DOHH2 (cell line): ENCODE results near the gene ARHGAP24.

Source experiments
- H3F3A ChIP-seq: fragments of 200-600 bp; sonication (generic), shearing (Covaris generic); 2 replicates; pipeline ENCODE4 v1.6.0; 2016; ENCODE audit warnings: antibody characterized with exemption, mild to moderate bottlenecking; ENCODE audit not compliant: control insufficient read depth, insufficient read depth
- H3K27ac ChIP-seq: fragments of 200-600 bp; sonication (generic); 2 replicates; pipeline ENCODE4 v1.5.1; 2014; ENCODE audit warnings: low read depth, mild to moderate bottlenecking, low read length, moderate library complexity
- H3K27me3 ChIP-seq: fragments of 200-600 bp; sonication (generic); 2 replicates; pipeline ENCODE4 v1.6.1; 2014; ENCODE audit warnings: mild to moderate bottlenecking, low read length, mixed read lengths; ENCODE audit not compliant: control insufficient read depth
- H3K36me3 ChIP-seq: fragments of 200-600 bp; sonication (generic); 2 replicates; pipeline ENCODE4 v1.6.1; 2014; ENCODE audit warnings: mild to moderate bottlenecking, low read length, moderate library complexity, mixed read lengths; ENCODE audit not compliant: control insufficient read depth
- H3K4me1 ChIP-seq: fragments of 200-600 bp; sonication (generic); 2 replicates; pipeline ENCODE4 v1.6.1; 2014; ENCODE audit warnings: mild to moderate bottlenecking, low read length, mixed read lengths; ENCODE audit not compliant: control insufficient read depth
- H3K4me2 ChIP-seq: fragments of 200-600 bp; sonication (generic); 2 replicates; pipeline ENCODE4 v1.6.0; 2014; ENCODE audit warnings: mild to moderate bottlenecking, low read length, moderate library complexity
- H3K4me3 ChIP-seq: fragments of 200-600 bp; sonication (generic); 2 replicates; pipeline ENCODE4 v1.5.1; 2014; ENCODE audit warnings: mild to moderate bottlenecking, low read length, mixed read lengths
- H3K79me2 ChIP-seq: fragments of 200-600 bp; sonication (generic); 2 replicates; pipeline ENCODE4 v1.6.1; 2014; ENCODE audit warnings: mild to moderate bottlenecking, low read length, mixed read lengths; ENCODE audit not compliant: control insufficient read depth
- H3K9me2 ChIP-seq: fragments of 200-600 bp; sonication (generic); replicated peaks from 2 replicates; pipeline ENCODE4 v1.6.1; 2014; ENCODE audit warnings: mild to moderate bottlenecking, low read length, mixed read lengths; ENCODE audit not compliant: control insufficient read depth
- H3K9me3 ChIP-seq: fragments of 200-600 bp; sonication (generic); 2 replicates; pipeline ENCODE4 v1.6.1; 2014; ENCODE audit warnings: antibody characterized with exemption, low read length, mixed read lengths; ENCODE audit not compliant: control insufficient read depth, insufficient read depth
- H4K20me1 ChIP-seq: fragments of 200-600 bp; sonication (generic); 2 replicates; pipeline ENCODE4 v1.6.0; 2014; ENCODE audit warnings: low read depth, mild to moderate bottlenecking, antibody characterized with exemption, low read length, moderate library complexity; ENCODE audit not compliant: control insufficient read depth, insufficient read depth
- CTCF ChIP-seq: fragments of 200-600 bp; sonication (generic); IDR thresholded peaks from one replicate; pipeline ENCODE4 v1.5.1; 2014; ENCODE audit warnings: antibody characterized with exemption, mild to moderate bottlenecking, low read depth, low read length; ENCODE audit not compliant: poor library complexity, severe bottlenecking
- EZH2phosphoT487 ChIP-seq: fragments of 200-600 bp; sonication (generic); IDR thresholded peaks from 2 replicates; pipeline ENCODE4 v1.6.1; 2017; ENCODE audit warnings: borderline replicate concordance, mild to moderate bottlenecking, antibody characterized with exemption, low read length, moderate library complexity, mixed read lengths

The ARHGAP24 gene

DNA sequence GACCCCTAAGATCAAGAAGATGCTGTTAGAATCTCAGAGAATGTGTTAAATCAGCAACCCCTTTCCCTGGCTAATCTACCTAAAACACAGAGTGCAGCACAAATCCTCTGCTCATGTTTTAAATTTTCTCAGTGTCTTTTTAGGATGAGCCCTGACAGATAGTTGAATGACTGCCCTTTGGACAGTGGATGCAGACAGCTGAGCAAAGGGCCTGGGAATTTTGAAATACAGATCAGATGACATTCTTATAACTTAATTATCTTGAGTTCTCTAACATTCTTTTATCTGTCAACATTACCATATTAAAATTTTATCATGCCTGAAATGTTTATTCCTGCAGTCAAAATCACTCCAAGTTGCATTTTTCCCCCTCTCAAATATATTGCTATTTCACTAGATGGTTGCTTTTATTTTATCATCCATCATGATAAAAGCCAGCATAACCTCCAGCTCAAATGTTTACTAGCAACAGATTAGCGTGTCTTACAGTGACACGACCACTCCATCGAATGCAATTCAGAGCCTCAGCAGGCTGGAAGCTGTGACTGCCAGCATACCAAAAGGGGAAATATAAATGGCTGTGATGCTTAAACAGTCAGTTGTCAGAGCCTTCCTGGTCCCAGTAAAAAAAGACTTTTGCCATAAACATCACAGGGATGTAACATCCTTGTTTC, 22.8 kb upstream of the ARHGAP24 start:
- Histone ChIP-seq H3K36me3 (no peaks in the 10 kb centered on the region), H4K20me1 (no peaks in the 10 kb centered on the region), H3K79me2 (no peaks in the 10 kb centered on the region), H3K4me2 (no peak overlapping the region), H3K9me2 (no peaks in the 10 kb centered on the region), H3K4me3 (no peak overlapping the region), H3F3A (no peaks in the 10 kb centered on the region), H3K27ac (no peak overlapping the region), H3K27me3 (no peaks in the 10 kb centered on the region), H3K4me1 (peaks cover 15% of the 10 kb centered on the region), H3K9me3 (no peaks in the 10 kb centered on the region)
- TF ChIP-seq EZH2phosphoT487, result no peak

DNA sequence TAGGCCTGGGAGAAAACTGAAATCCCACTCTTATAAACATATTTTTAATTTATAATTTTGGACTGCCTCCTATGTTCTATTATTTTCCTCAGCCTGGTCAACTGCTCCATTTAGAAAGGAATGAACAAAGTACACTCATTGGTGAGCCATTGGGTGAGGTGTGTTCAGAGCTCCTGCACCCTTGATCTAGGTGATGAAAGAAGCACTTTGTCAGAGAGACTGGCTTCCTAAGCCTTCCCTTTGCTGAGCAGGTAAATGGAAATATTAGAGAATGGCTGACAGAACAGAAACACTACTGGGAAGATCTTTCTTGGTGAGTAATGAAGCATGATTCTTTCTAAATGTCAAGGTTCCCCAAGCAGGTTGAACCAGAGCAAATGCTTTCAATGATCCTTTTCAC, 19.0 kb upstream of the ARHGAP24 start:
- H4K20me1 ChIP-seq, result no peaks in the 10 kb centered on the region
- H3K4me3 ChIP-seq, result no peak overlapping the region
- H3K9me2 ChIP-seq, result no peaks in the 10 kb centered on the region
- peaks cover 9% of the 10 kb centered on the region for H3K4me1 ChIP-seq
- no peaks in the 10 kb centered on the region for H3K79me2 ChIP-seq
- no peaks in the 10 kb centered on the region for H3K27me3 ChIP-seq
- no peaks in the 10 kb centered on the region for H3F3A ChIP-seq
- no peak for TF ChIP-seq EZH2phosphoT487
- TF ChIP-seq CTCF, result no peak
- H3K9me3 ChIP-seq, result no peaks in the 10 kb centered on the region
- no peaks in the 10 kb centered on the region for H3K36me3 ChIP-seq
- H3K4me2 ChIP-seq, result no peak overlapping the region
- no peak overlapping the region for H3K27ac ChIP-seq

- H3K27ac ChIP-seq, result no peak overlapping the region
Measured at GRCh38 chr4:85457752-85458467, 17.0 kb upstream of the ARHGAP24 start.

More at GRCh38 chr4:85457752-85458467, 17.0 kb upstream of the ARHGAP24 start:
- TF ChIP-seq EZH2phosphoT487, result no peak
- no peak for TF ChIP-seq CTCF
- Histone ChIP-seq H3K36me3 (no peaks in the 10 kb centered on the region), H3K4me3 (no peak overlapping the region), H3K4me1 (peaks cover 4% of the 10 kb centered on the region), H3K27me3 (no peaks in the 10 kb centered on the region), H3K9me2 (no peaks in the 10 kb centered on the region), H3K4me2 (no peak overlapping the region), H3K79me2 (no peaks in the 10 kb centered on the region), H3K9me3 (no peaks in the 10 kb centered on the region), H4K20me1 (no peaks in the 10 kb centered on the region), H3F3A (no peaks in the 10 kb centered on the region)
